Measurements from ENCODE around the gene GPX4.
A peak's percentile ranks its signal among the peaks of the same experiment; 100 is the strongest.

The GPX4 gene

GRCh38 chr19:1103708-1104310 is at the start of gene GPX4:
TSS of gene GPX4 (plus strand) at chr19:1103994. CDS start at chr19:1104044, 50 bp downstream.
- peak; percentile 100 for DNase-seq

DNA sequence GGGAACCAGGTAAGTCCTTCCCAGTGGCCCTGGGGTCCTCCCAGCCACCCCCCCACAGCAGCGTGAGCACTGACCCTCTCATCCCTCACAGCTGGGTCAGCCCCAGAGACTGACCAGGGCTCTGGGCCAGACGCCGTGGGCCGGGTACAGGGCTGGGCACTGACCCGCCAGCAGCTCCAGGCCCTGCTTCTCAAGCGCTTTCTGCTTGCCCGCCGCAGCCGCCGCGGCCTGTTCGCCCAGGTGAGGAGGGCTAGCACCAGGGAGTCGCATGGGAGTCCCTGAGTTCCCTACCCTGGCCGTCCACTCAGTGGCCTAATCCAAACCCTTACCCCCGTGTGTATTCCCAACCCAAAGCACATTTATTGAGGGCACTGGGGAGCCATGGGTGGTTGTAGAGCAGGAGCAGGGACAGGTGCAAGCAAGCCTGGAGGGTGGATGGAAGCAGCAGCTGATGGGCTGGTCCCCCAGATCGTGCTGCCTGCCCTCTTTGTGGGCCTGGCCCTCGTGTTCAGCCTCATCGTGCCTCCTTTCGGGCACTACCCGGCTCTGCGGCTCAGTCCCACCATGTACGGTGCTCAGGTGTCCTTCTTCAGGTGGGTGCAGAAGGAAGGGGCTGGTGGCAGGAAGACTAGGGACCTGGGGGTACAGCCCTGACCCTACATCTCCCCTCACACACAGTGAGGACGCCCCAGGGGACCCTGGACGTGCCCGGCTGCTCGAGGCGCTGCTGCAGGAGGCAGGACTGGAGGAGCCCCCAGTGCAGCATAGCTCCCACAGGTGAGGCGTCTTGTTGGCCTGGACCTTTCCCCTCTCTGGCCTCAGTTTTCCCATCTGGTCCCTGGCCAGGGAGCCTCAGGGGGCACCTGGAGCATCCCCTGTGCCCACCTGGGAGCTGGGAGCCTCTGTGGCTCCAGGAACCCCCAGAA is 49.4 kb upstream of the GPX4 start:
- no peak for DNase-seq

DNA sequence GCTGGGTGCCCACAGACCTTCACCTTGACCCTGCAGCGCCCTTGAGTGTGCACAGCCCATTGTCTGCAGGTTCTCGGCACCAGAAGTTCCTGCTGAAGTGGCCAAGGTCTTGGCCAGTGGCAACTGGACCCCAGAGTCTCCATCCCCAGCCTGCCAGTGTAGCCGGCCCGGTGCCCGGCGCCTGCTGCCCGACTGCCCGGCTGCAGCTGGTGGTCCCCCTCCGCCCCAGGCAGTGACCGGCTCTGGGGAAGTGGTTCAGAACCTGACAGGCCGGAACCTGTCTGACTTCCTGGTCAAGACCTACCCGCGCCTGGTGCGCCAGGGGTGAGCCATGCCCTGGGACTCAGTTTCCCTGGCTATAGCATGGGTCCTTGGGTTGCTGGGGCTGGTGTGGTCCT is 48.8 kb upstream of the GPX4 start:
- no peak for DNase-seq

DNA sequence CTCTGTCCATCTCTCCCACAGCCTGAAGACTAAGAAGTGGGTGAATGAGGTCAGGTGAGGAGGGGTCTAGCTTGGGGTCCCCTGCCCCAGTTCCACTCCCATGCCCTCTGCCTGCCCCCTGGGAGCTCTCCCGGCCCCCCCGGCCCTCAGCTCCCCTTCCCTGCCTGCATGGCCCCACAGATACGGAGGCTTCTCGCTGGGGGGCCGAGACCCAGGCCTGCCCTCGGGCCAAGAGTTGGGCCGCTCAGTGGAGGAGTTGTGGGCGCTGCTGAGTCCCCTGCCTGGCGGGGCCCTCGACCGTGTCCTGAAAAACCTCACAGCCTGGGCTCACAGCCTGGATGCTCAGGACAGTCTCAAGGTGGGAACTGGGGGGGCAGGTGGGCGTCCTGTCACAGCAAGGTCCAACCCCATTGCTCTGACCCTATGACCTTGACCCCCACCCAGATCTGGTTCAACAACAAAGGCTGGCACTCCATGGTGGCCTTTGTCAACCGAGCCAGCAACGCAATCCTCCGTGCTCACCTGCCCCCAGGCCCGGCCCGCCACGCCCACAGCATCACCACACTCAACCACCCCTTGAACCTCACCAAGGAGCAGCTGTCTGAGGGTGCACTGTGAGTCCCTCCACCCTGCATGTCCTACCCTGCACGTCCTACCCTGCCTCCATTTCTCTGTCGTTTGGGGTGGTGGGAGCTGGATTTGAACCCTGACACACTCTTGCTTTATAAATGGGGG is 47.7 kb upstream of the GPX4 start:
- no peak for DNase-seq

DNA sequence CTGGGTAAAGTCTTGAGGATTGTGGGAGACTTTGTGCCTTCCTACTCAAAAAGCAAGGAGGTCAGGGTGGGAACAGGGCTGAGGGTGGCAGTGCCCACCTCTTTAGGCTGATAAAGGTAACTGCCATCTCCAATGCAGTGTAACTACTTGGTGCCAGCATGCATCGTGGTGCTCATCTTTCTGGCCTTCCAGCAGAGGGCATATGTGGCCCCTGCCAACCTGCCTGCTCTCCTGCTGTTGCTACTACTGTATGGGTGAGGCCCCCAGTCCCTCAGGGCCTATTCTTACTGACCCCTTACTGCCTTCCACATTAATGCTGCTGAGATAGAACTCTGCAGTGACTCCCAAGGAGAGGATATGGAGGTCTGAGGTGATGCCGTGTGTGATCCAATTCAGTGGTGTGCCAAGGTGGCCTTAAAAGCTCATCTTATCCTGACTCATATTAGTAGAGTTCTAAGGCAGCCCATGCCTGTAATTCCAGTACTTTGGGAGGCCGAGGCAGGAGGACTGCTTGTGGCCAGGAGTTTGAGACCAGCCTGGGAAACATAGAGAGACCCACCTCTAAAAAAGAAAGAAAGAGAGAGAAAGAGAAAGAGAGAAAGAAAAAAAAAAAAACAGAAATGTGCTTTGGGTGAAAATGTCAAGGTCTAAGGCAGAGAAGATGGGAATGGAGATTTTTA is 46.5 kb upstream of the GPX4 start:
- DNase-seq = no peak

- DNase-seq = no peak
These were observed 45.7 kb upstream of the GPX4 start for GRCh38 chr19:1058112-1058511.

- no peak for DNase-seq
These were observed 43.1 kb upstream of the GPX4 start for GRCh38 chr19:1060689-1061088.

- no peak for DNase-seq
These were observed 41.8 kb upstream of the GPX4 start for GRCh38 chr19:1061987-1062386.

GRCh38 chr19:1062387-1063029 is 41.3 kb upstream of the GPX4 start:
- DNase-seq = no peak

GRCh38 chr19:1063030-1063908 is 40.5 kb upstream of the GPX4 start:
- no peak for DNase-seq

GRCh38 chr19:1063909-1064660 is 39.7 kb upstream of the GPX4 start:
- DNase-seq = no peak

DNA sequence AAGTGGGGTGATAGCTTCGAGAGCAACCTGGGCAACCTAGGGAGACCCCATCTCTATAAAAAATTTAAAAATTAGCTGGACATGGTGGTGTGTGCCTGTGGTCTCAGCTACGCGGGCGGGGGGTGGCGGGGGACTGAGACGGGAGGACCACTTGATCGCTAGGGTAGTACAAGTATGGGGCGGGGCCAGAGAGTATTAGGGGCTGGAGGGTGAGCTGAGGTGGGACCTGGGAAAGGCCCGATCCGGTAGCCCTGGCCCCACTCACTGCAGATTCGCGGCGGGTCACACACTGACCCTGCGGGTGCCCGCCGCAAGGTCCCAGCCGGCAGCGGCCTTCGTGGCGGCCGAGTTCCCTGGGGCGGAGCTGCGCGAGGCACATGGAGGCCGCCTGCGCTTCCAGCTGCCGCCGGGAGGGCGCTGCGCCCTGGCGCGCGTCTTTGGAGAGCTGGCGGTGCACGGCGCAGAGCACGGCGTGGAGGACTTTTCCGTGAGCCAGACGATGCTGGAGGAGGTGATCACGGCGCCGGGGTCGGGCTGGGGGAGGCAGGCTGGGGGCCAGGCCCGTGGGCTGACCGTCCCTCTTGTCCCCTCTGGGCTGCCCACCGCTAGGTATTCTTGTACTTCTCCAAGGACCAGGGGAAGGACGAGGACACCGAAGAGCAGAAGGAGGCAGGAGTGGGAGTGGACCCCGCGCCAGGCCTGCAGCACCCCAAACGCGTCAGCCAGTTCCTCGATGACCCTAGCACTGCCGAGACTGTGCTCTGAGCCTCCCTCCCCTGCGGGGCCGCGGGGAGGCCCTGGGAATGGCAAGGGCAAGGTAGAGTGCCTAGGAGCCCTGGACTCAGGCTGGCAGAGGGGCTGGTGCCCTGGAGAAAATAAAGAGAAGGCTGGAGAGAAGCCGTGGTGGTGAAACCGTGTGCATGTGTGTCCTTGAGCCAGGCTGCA is 38.9 kb upstream of the GPX4 start:
- peak; percentile 67 for DNase-seq

- no peak for DNase-seq
These were observed 38.1 kb upstream of the GPX4 start for GRCh38 chr19:1065606-1066109.

DNA sequence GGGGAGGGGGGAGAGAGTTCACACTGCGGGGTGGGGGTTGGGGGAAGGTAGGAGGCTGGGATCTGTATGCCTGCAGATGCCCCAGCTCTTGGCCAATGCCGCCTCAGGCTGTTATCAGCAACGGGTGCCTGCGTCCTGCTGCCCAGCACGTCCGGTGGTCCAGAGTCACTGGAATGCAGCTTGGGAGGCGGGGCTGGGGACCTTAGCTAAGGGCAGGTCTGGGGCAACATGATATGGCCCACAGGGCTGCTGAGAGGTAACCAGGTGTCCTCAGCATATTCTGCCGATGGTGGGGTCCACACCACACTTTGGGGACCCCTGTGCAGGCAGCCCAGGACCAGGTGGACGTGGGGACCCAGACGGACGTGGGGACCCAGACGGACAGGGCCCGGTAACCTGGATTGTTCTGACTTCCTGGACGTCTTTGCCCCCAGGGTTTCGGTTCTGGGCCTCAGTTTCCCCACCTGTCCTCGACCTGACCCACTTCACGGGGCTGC is 37.5 kb upstream of the GPX4 start:
- DNase-seq = no peak

- DNase-seq = no peak
These were observed 37.0 kb upstream of the GPX4 start, which contains the start of gene ARHGAP45 for GRCh38 chr19:1066748-1067340. TSS of gene ARHGAP45 (plus strand) at chr19:1067167. CDS start at chr19:1067406, 239 bp downstream.

DNA sequence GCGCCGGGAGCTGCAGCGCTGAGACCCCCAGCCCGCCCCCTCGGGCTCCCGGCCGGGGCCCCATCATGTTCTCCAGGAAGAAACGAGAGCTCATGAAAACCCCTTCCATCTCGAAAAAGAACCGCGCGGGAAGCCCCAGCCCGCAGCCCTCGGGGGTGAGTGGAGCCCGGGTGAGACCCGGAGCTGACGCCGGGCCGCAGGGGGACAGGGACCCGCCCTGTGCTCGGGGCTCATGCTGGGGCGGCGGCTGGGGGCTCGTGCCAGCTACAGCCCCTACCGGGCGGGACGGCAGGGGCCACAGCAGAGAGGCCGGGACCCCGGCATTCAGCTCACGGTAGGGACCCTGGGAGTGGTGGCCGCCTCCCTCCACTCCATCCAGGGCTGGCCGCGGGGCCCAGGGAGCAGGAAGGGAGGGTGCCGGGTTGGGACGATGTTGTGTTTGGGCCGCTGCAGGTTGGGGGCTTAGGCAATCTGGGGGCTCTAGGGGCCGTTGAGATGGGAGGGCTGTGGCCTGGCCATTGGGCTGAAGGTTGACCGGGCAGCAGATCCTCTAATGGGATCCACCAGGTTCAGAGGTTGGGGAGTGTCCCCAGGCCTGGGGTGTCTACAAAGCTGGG is 36.3 kb upstream of the GPX4 start:
- DNase-seq = no peak

- no peak for DNase-seq
These were observed 35.5 kb upstream of the GPX4 start for GRCh38 chr19:1068009-1069001.

Data from femur (tissue), 1 donor.